Muscle of back (tissue), 11 donors: ENCODE data around the gene ALAS2. TPM values are rescaled to one million over a fixed set of nuclear protein-coding genes. Genes with fewer than 3 reads are reported as not detected.
"Not testable (repeated sequence)": the region's sequence is repeated elsewhere in the genome, so short reads cannot be mapped to it uniquely, and the experiment has no call there.

Experiments
- DNase-seq, 3 donors: peaks; one replicate each; pipeline versions ENCODE4 v3.0.0 to v3.0.0-alpha.2; 2013
- polyA plus RNA-seq, 10 donors: library from polyadenylated mRNA; unstranded; fragments of 120-200 nt; gene quantifications; one replicate each; pipeline ENCODE4 v1.2.1, GENCODE V29; 2013; ENCODE audit not compliant: insufficient read length in 10 of 10

ALAS2 gene
- polyA plus RNA-seq, 10 donors: 19.2 to 181 (median 34.3) TPM

DNA sequence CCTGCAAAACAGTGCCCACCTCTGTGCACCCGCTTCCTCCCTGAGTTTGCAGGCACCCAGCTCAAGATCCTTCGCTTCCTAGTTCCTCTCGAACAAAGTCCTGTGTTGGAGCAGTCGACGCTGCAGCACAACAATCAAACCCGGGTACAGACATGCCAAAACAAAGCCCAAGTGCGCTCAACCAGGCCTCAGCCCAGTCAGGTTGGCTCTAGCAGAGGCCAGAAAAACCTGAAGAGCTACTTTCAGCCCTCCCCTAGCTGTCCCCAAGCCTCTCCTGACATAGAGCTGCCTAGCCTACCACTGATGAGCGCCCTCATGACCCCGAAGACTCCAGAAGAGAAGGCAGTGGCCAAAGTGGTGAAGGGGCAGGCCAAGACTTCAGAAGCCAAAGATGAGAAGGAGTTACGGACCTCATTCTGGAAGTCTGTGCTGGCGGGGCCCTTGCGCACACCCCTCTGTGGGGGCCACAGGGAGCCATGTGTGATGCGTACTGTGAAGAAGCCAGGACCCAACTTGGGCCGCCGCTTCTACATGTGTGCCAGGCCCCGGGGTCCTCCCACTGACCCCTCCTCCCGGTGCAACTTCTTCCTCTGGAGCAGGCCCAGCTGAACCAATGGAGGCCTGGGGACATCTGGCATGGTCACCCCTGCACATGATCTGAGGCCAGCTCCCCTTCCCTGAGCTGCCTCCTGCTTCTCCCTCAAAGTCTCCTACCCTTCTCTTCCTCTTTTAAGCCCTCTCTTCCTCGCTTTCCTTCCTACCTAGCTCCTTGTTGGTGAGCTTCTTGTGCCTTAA is 23.8 kb downstream of the ALAS2 start:
- no peak for DNase-seq

DNA sequence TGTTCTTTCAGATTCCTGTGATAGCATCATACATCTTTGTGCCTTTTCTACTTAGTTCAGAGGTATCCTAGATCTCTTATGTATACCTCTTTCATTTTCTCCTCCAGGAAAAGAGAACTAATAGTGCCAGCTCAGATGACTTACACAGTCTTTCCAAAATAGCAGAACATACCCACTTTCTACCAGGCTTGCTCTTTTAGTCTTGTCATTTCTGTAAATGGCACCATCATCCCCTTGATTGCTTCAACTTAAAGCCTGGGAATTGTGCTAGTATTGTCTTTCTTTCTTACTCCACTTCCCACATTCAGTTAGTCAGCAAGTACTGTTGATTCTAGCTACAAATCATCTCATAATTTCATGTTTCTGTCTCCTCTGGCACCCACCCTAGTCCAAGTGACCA is 25.5 kb downstream of the ALAS2 start:
- no peak for DNase-seq

DNA sequence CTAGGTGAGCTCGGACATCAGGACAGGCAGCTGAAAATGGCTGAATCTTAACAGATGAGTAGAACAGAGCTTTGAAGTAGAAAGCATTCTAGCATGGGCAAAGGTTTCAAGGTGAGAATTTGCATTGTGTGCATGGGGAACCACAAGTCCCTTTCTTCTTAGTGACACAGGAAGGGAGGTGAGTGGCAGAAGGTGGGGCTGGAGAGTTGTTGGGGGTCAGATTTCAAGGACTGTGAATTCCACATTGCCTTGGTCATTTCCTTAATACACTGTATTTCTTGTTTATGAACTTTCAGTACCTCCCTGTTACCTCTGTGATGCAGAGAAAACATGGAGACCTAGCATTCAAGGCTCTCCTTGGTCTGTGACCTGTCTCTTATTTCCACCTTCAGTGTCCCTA is 26.5 kb downstream of the ALAS2 start:
- no peak for DNase-seq

DNA sequence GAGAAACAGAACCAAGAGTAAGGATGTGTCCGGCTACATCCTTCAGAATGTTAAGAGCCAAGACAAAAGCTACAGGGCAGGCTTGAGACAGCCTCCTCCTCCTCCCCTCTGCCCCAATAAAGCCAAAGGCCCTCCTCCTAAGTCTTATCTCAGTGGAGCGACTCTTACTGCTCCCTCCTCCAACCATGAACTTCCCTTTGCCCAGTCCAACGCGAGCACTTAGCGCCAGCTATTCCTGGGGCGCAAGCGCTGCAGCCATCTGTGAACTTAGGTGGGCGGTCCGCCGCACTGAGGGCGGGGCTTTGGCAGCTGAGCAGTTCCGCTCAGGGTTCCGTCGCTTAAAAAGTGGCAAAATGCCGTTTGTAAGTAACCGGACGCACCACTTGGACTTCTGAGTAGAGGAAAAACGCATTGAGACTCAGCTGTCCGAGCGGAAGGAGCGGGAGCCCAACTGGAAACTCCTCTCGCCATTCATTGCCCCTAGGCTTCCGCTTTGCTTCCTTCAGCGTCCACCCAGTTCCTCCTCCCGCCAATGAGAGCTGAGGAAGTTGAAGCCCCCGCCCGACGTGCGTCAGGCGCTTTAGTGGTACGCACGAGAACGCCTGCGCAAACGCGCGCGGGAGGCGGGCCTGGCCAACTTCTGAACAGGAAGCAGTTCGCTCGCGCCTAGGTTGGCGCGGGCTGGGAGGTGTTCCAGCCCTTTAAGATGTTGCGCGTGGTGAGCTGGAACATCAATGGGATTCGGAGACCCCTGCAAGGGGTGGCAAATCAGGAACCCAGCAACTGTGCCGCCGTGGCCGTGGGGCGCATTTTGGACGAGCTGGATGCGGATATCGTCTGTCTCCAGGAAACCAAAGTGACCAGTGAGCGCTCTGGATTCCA is 30.8 kb downstream of the ALAS2 start, which contains the start of gene APEX2:
Gene APEX2 (plus strand): TSS at position 647 of the 882 bp plus-strand sequence. CDS start 60 bp downstream, at position 707.
- DNase-seq: peak; percentile 90 to 97 (median 93)

- DNase-seq: no peak
These were observed 35.2 kb downstream of the ALAS2 start for GRCh38 chrX:54995621-54996020.

GRCh38 chrX:54994668-54995351 is 36.0 kb downstream of the ALAS2 start:
- no peak for DNase-seq

DNA sequence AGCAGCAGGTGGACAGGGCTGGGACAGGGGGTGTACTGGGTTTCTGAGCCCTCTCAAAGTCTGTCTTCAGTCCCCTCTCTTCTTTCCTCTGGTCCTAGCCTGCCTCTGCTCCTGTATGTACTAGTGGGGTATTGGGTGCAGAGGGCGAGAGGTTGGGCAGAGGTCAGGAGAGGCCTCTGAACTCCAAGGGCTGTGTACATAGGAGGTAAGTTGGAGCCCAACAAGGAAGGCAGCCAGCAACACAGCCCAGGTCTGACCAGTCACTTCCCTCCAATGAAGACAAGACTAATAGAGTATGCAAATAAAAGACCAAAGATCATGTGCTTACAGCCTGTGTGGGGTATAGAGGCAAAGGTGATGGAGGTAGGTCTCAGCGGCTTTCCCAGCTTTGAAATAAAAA is 36.7 kb downstream of the ALAS2 start, which contains the start of gene PFKFB1:
Gene PFKFB1 (minus strand): TSS at position 90 of the 400 bp plus-strand sequence. CDS start 181 bp downstream, outside the sequence.
- no peak for DNase-seq

GRCh38 chrX:54992911-54993622 is 37.7 kb downstream of the ALAS2 start:
- DNase-seq: no peak

GRCh38 chrX:54991706-54992105 is 39.1 kb downstream of the ALAS2 start:
- no peak for DNase-seq

DNA sequence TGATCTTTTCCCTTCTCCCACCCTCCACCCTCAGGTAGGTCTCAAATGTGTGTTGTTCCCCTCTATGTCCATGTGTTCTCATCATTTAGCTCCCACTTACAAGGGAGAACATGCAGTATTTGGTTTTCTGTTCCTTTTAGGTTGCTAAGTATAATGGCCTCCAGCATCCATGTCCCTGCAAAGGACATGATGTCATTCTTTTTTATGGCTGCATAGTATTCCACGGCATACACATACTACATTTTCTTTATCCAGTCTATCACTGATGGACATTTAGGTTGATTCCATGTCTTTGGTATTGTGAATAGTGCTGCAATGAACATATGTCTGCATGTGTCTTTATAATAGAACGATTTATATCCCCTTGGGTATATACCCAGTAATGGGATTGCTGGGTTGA is 47.5 kb downstream of the ALAS2 start:
- not testable (repeated sequence) for DNase-seq

DNA sequence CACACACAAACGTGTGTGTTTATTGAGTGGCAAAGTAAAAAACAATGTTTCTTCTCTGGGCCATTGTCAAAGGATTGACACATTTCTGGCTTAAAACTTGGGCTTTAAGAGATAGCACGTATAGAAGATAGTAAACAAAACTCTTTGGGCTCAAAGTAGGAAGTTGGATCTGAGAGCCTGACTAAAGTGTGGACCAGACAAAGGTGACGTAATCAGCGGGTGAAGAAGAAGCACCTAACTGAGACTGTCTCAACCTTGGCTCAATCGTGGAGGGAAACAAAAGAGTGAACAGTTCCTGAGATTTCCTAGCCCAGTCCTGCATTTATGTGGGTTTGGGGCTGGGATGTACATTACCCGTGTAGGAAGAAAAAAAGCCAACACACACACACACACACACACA is 50.4 kb downstream of the ALAS2 start:
- no peak for DNase-seq

DNA sequence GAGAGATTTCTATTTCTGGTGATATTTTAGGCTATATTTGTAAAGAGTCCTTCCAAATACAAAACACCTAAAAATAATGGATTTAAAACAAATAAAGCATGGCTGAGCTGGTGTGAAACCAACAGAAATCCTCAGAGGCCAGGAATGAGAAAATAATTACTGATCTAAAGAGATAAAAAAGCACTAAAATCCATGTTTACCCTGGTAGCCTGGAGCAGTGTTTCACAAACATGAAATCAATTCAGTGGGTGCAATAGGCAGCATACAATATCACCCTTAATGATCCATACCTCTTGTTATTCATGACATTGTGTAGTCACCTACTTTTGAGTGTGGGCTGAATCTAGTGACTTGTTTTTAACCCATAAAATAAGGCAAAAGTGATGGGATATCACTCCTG is 51.3 kb downstream of the ALAS2 start:
- DNase-seq: no peak

- DNase-seq: no peak
These were observed 52.3 kb downstream of the ALAS2 start for GRCh38 chrX:54978448-54978847.

DNA sequence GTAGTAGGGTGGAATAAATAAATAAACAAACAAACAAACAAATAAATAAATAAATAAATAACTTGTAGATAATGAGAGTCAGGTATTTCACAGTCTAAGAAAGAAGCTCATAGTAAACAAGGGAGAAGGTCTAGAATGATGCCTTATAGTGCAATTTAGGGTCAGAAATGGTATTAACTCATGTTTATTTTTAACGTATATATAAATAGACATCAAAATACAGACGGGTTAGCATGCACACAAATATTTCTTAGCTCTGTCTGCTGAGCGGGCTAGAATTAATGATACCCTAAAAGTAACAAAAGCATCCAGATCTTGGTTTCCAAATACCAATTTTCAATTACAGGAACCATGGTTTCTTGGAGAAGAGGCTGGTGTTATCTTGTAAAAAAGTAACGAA is 53.4 kb downstream of the ALAS2 start:
- no peak for DNase-seq

DNA sequence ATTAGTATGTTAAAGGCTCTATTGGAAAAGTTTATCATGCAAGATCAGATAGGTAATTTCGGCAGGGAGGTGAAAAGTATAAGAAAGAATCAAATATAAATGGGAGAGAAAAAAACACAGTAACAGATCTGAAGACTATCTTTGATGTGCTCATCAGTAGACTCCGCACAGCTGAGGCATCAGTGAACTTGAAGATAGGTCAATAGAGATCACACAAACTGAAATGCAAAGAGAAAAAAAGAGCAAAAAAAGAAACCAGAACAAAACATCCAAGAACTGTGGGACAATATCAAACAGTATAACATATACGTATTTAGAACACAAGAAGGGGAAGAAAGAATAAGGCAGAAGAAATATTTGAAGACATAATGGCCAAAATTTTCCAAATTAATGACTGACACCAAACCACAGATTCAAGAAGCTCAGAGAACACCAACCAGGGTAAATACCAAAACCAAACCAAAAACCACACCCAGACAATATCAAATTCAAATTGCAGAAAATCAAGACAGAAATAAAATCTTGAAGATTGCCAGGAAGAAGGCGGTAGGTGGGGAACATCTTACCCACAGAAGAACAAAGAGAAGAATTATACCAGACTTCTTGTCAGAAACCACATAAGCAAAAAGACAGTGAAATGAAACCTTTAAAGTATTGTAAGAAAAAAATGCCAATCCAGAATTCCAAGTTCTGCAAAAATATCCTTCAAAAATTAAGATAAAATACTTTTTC is 65.8 kb downstream of the ALAS2 start:
- no peak for DNase-seq

DNA sequence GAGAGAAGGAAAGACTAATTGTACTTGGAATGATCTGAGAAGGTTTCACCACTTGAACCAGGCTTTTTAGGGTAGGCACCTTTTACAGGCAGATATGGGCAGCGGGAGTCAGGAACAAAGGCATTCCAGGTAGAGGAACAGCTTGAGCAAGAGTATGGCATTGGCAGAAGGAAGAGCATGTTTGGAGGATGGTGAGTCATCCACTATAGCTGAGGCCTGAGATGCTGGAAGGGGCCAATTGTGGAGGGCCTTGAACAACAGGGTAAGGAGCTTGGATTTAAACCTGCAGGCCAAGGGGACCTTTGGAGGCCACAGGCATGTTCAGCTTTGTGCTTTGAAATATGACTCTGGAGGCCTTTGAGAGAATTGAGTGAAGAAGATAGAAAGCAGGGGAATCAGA is 69.0 kb downstream of the ALAS2 start:
- no peak for DNase-seq
